ENCODE data around the gene NLRP13. TPM values are rescaled to one million over a fixed set of nuclear protein-coding genes. Genes with fewer than 3 reads are reported as not detected.

Gene NLRP13
- total and polyA plus RNA-seq, 2 of the 8 experiments (the other 6 are each of a cell fraction or from before 2014, with no cell fraction given): not detected

- H2BK15ac ChIP-seq (ENCODE audit: low read length): no peak overlapping the region
- WGBS, 2 experiments (ENCODE audit: extremely low coverage in 1 of 2, insufficient coverage in 1 of 2, insufficient read length in 1 of 2, insufficient replicate concordance in 2 of 2, low coverage in 1 of 2, low lambda C conversion rate in 2 of 2, missing lambda C conversion rate in 1 of 2): 80% methylated on average over 11 of the region's 11 CpGs; no CpG with 5 or more reads in 1 of the 2 experiments
- no peak overlapping the region for H3K23ac ChIP-seq (ENCODE audit: insufficient read length)
- ChIA-PET POLR2A (ENCODE audit: partially characterized antibody) (no interaction called here), CTCF (ENCODE audit: partially characterized antibody) (no interaction called here)
- no peak overlapping the region for H3K9ac ChIP-seq (replicated peaks in 1 of 4; ENCODE audit: extremely low read depth in 1 of 4, low read depth in 3 of 4, low read length in 3 of 4)
- H2BK20ac ChIP-seq (ENCODE audit: low read length): no peak overlapping the region
- no peak overlapping the region for H3K56ac ChIP-seq (replicated peaks; ENCODE audit: insufficient read length, low read depth, low read length)
- DNase-seq (ENCODE audit: low read depth in 1 of 2, low spot score in 2 of 2): no peak
- H3K27ac ChIP-seq (ENCODE audit: low read depth, low read length): no peak overlapping the region
- H3K36me3 ChIP-seq (ENCODE audit: control insufficient read depth in 2 of 4, insufficient read depth in 4 of 4, low read length in 3 of 4): no peaks in the 10 kb centered on the region
- H3K4me3 ChIP-seq (ENCODE audit: extremely low read depth in 1 of 4, insufficient read depth in 2 of 4, low read depth in 3 of 4, low read length in 4 of 4): no peak overlapping the region
- peaks cover 51 to 67% of the 10 kb centered on the region in 2 experiments for H3K9me3 ChIP-seq (ENCODE audit: insufficient read depth in 2 of 2, low read depth in 1 of 2, low read length in 1 of 2)
- no peak overlapping the region for H2AFZ ChIP-seq (ENCODE audit: low read length)
- H4K5ac ChIP-seq (ENCODE audit: insufficient read length, low read depth, low read length): no peak overlapping the region
- H4K91ac ChIP-seq (replicated peaks; ENCODE audit: insufficient read length, low read length): no peak overlapping the region
- H2BK12ac ChIP-seq (ENCODE audit: low read depth, low read length): no peak overlapping the region
- FAIRE-seq: no peak
- no peaks in the 10 kb centered on the region for H3K4me1 ChIP-seq (replicated peaks in 1 of 4; ENCODE audit: control insufficient read depth in 3 of 4, insufficient read depth in 4 of 4, low read length in 3 of 4)
- no peak overlapping the region for H3K4me2 ChIP-seq (ENCODE audit: insufficient read depth in 1 of 2, low read depth in 2 of 2, low read length in 2 of 2)
- no peak for TF ChIP-seq FOSL1 (IDR thresholded peaks at IDR 0.05; ENCODE audit: insufficient read depth, low read depth, low read length)
- TF ChIP-seq HDAC2 (IDR thresholded peaks at IDR 0.05; ENCODE audit: borderline replicate concordance in 1 of 2, low read depth in 2 of 2, low read length in 2 of 2): no peak
- H3K27me3 ChIP-seq (replicated peaks in 1 of 4; ENCODE audit: control insufficient read depth in 3 of 4, extremely low read depth in 1 of 4, insufficient read depth in 3 of 4, low read length in 3 of 4): no peaks in the 10 kb centered on the region
- no peaks in the 10 kb centered on the region for H3K79me1 ChIP-seq (ENCODE audit: low read depth, low read length)
- no peaks in the 10 kb centered on the region for H4K20me1 ChIP-seq (replicated peaks in 1 of 2; ENCODE audit: control insufficient read depth in 1 of 2, insufficient read depth in 2 of 2, low read length in 2 of 2)
- H3K4ac ChIP-seq (replicated peaks; ENCODE audit: insufficient read length, low read depth, low read length): no peak overlapping the region
- H3K18ac ChIP-seq (ENCODE audit: extremely low read depth, low read length): no peak overlapping the region
- no peaks in the 10 kb centered on the region for H3K23me2 ChIP-seq (ENCODE audit: low read depth, low read length)
- no peak overlapping the region for H2AK5ac ChIP-seq (ENCODE audit: low read depth, low read length)
- no peak overlapping the region for H4K8ac ChIP-seq (ENCODE audit: extremely low read depth, insufficient read depth, low read length)
- H3K79me2 ChIP-seq (ENCODE audit: control insufficient read depth in 1 of 2, insufficient read depth in 2 of 2, low read length in 2 of 2): no peaks in the 10 kb centered on the region
- no peak overlapping the region for H2BK120ac ChIP-seq (replicated peaks; ENCODE audit: low read depth, low read length)
- no peak overlapping the region for H2BK5ac ChIP-seq (ENCODE audit: low read depth, low read length)
- H3K14ac ChIP-seq (ENCODE audit: insufficient read length): no peak overlapping the region
Measured at GRCh38 chr19:55870736-55871135, 61.4 kb downstream of the NLRP13 start.

Data from H1 (cell line).